ENCODE data around the gene GON4L. TPM values are rescaled to one million over a fixed set of nuclear protein-coding genes. Genes with fewer than 3 reads are reported as not detected.

The GON4L gene
- polyA plus RNA-seq, 1 donor (not counting 4 experiments of a cell fraction or from before 2014, with no cell fraction given) = 16.7 TPM

DNA sequence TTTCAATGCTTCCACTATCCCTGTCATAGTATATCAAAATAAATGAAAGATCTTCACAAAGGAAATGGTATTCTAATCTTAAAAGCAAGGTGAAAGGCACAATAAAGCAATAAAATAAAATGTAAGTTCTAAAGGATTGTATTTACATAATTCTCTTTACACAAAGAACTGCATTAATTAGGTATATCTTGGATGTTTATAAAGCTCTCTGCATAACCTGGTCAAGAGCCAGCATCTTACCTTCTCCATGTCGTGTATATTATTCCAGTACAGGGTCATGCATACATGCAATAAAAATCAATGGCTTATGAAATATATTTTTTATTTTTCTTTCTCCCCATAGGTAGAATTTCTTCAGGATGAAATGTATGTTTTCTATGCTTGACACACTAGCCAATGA, 63.8 kb downstream of the GON4L start:
- peaks cover 0 to 6% of the 10 kb centered on the region in 2 experiments for H3K36me3 ChIP-seq (ENCODE audit: control insufficient read depth in 2 of 2, extremely low read depth in 1 of 2, insufficient read depth in 2 of 2, low read length in 2 of 2)
- H3K4me3 ChIP-seq (ENCODE audit: control insufficient read depth in 2 of 3, extremely low read depth in 1 of 3, insufficient read depth in 2 of 3, low read depth in 1 of 3, low read length in 3 of 3) = no peak overlapping the region
- H4K20me1 ChIP-seq (ENCODE audit: control insufficient read depth, extremely low read depth, insufficient read depth, low read length) = no peaks in the 10 kb centered on the region
- H3K9ac ChIP-seq (ENCODE audit: control insufficient read depth, extremely low read depth, insufficient read depth, low read length) = no peak overlapping the region
- no peak overlapping the region for H3K27ac ChIP-seq (ENCODE audit: control insufficient read depth, insufficient read depth, low read length)
- H3K79me2 ChIP-seq (ENCODE audit: control insufficient read depth, insufficient read depth, low read length) = no peaks in the 10 kb centered on the region
- no peaks in the 10 kb centered on the region for H3K9me3 ChIP-seq (ENCODE audit: control insufficient read depth, low read depth, low read length)
- no peaks in the 10 kb centered on the region for H3K27me3 ChIP-seq (ENCODE audit: control insufficient read depth, extremely low read depth, insufficient read depth, low read length)
- TF ChIP-seq, protein P1, sequence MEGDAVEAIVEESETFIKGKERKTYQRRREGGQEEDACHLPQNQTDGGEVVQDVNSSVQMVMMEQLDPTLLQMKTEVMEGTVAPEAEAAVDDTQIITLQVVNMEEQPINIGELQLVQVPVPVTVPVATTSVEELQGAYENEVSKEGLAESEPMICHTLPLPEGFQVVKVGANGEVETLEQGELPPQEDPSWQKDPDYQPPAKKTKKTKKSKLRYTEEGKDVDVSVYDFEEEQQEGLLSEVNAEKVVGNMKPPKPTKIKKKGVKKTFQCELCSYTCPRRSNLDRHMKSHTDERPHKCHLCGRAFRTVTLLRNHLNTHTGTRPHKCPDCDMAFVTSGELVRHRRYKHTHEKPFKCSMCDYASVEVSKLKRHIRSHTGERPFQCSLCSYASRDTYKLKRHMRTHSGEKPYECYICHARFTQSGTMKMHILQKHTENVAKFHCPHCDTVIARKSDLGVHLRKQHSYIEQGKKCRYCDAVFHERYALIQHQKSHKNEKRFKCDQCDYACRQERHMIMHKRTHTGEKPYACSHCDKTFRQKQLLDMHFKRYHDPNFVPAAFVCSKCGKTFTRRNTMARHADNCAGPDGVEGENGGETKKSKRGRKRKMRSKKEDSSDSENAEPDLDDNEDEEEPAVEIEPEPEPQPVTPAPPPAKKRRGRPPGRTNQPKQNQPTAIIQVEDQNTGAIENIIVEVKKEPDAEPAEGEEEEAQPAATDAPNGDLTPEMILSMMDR (optimal IDR thresholded peaks at IDR 0.05 in 1 of 3, IDR thresholded peaks at IDR 0.05 in 1 of 3, conservative IDR thresholded peaks at IDR 0.05 in 1 of 3; ENCODE audit: extremely low read depth in 1 of 3, insufficient read depth in 2 of 3, low read length in 3 of 3) = no peak
- TF ChIP-seq EZH2 (IDR thresholded peaks at IDR 0.05; ENCODE audit: low read length) = no peak
- H3K9me1 ChIP-seq (ENCODE audit: control insufficient read depth, extremely low read depth, insufficient read depth, low read length) = no peaks in the 10 kb centered on the region
- DNase-seq (ENCODE audit: low read depth, low spot score) (no peak), FAIRE-seq (no peak)
- H3K4me2 ChIP-seq (ENCODE audit: control insufficient read depth, extremely low read depth, insufficient read depth, low read depth, low read length) = no peak overlapping the region
- H2AFZ ChIP-seq (ENCODE audit: control insufficient read depth, low read length) = no peak overlapping the region
- dilution Hi-C loops (cut with MboI; ENCODE audit: extremely low pct_ligation_motif_present, low sequenced_read_pairs) = no loop called here
- no peaks in the 10 kb centered on the region for H3K4me1 ChIP-seq (ENCODE audit: control insufficient read depth, extremely low read depth, insufficient read depth, low read length)

DNA sequence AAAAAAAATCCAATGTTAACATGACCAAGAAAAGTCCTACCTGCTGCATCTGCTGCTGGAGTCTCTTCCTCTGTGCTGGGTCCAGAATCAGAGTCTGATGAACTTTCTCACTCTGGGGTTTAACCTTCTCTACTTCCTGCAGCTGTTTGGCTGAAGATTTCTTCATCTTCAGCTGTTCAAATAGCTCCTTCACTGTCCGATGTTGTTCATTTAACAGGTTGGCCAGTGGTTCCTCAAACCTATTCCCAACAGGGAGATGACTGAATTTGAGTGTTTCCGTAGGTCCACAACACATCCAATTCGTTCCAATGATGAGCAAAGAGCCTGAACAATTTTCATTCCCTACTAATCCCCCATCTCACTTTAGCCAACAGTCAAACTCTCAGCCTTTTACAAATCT, 79.4 kb downstream of the GON4L start:
- Histone ChIP-seq H3K79me2 (ENCODE audit: control insufficient read depth, insufficient read depth, low read length) (no peaks in the 10 kb centered on the region), H3K4me2 (ENCODE audit: control insufficient read depth, extremely low read depth, insufficient read depth, low read depth, low read length) (no peak overlapping the region), H3K9ac (ENCODE audit: control insufficient read depth, extremely low read depth, insufficient read depth, low read length) (no peak overlapping the region), H3K9me3 (ENCODE audit: control insufficient read depth, low read depth, low read length) (no peaks in the 10 kb centered on the region), H4K20me1 (ENCODE audit: control insufficient read depth, extremely low read depth, insufficient read depth, low read length) (no peaks in the 10 kb centered on the region), H3K9me1 (ENCODE audit: control insufficient read depth, extremely low read depth, insufficient read depth, low read length) (no peaks in the 10 kb centered on the region), H3K4me3 (ENCODE audit: control insufficient read depth in 2 of 3, extremely low read depth in 1 of 3, insufficient read depth in 2 of 3, low read depth in 1 of 3, low read length in 3 of 3) (no peak overlapping the region), H3K4me1 (ENCODE audit: control insufficient read depth, extremely low read depth, insufficient read depth, low read length) (peaks cover 7% of the 10 kb centered on the region), H3K27me3 (ENCODE audit: control insufficient read depth, extremely low read depth, insufficient read depth, low read length) (no peaks in the 10 kb centered on the region), H3K36me3 (ENCODE audit: control insufficient read depth in 2 of 2, extremely low read depth in 1 of 2, insufficient read depth in 2 of 2, low read length in 2 of 2) (peaks cover 5 to 24% of the 10 kb centered on the region in 2 experiments), H3K27ac (ENCODE audit: control insufficient read depth, insufficient read depth, low read length) (no peak overlapping the region), H2AFZ (ENCODE audit: control insufficient read depth, low read length) (no peak overlapping the region)
- no peak for TF ChIP-seq EZH2 (IDR thresholded peaks at IDR 0.05; ENCODE audit: low read length)
- TF ChIP-seq, protein P1 (optimal IDR thresholded peaks at IDR 0.05 in 1 of 3, IDR thresholded peaks at IDR 0.05 in 1 of 3, conservative IDR thresholded peaks at IDR 0.05 in 1 of 3; ENCODE audit: extremely low read depth in 1 of 3, insufficient read depth in 2 of 3, low read length in 3 of 3) = no peak
- FAIRE-seq (no peak), DNase-seq (ENCODE audit: low read depth, low spot score) (no peak)
- dilution Hi-C loops (cut with MboI; ENCODE audit: extremely low pct_ligation_motif_present, low sequenced_read_pairs) = no loop called here
